Duodenal mucosa (tissue), 2 donors: ENCODE data around the gene IRF6.

ENCODE experiments used
- H3K27ac ChIP-seq: one replicate; pipeline ENCODE4 v1.7.0; 2013; ENCODE audit warnings: low read depth, low read length
- H3K27me3 ChIP-seq, 2 donors: one replicate each; pipeline ENCODE4 v1.7.0; 2013; ENCODE audit warnings: low read length in 2 of 2, control low read depth in 1 of 2; ENCODE audit not compliant: insufficient read depth in 2 of 2, control insufficient read depth in 1 of 2
- H3K36me3 ChIP-seq, 2 donors: one replicate each; pipeline ENCODE4 v1.7.0; 2013; ENCODE audit warnings: low read length in 2 of 2, control low read depth in 1 of 2; ENCODE audit not compliant: insufficient read depth in 2 of 2, control insufficient read depth in 1 of 2
- H3K4me1 ChIP-seq, 2 donors: one replicate each; pipeline ENCODE4 v1.7.0; 2013; ENCODE audit warnings: low read length in 2 of 2, control low read depth in 1 of 2; ENCODE audit not compliant: insufficient read depth in 2 of 2, control insufficient read depth in 1 of 2
- H3K4me3 ChIP-seq, 2 donors: one replicate each; pipeline ENCODE4 v1.7.0; 2013; ENCODE audit warnings: low read length in 2 of 2, low read depth in 1 of 2
- H3K9ac ChIP-seq, 2 donors: one replicate each; pipeline ENCODE4 v1.7.0; 2013; ENCODE audit warnings: low read length in 2 of 2, low read depth in 1 of 2
- H3K9me3 ChIP-seq, 2 donors: one replicate each; pipeline ENCODE4 v1.7.0; 2013; ENCODE audit warnings: low read length in 2 of 2, control low read depth in 1 of 2; ENCODE audit not compliant: control insufficient read depth in 1 of 2

Gene IRF6

DNA sequence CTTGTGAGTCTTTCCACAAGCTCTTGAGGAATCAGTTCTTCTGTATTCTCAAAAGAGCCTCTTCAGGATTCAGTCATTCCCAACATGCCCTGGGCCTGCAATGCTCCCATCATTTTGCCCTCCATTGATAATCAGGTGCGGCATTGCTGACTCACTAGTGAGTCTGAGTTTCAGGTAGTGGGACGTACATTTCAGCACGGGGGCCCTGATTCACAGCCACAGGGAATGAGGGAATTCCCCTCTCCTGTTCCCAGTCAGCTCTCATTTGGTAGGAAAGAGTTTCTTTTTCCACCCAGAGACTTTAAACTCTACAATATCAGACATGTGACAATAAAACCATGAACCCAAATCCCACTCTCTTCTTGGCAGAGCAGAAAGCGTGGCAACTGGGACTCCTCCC is 3.7 kb upstream of the IRF6 start:
- no peak overlapping the region for H3K27ac ChIP-seq
- H3K9me3 ChIP-seq: no peaks in the 10 kb centered on the region
- H3K4me3 ChIP-seq: no peak overlapping the region
- H3K9ac ChIP-seq: no peak overlapping the region
- peaks cover 7 to 18% of the 10 kb centered on the region in 2 donors for H3K4me1 ChIP-seq
- no peaks in the 10 kb centered on the region for H3K27me3 ChIP-seq
- no peaks in the 10 kb centered on the region for H3K36me3 ChIP-seq

DNA sequence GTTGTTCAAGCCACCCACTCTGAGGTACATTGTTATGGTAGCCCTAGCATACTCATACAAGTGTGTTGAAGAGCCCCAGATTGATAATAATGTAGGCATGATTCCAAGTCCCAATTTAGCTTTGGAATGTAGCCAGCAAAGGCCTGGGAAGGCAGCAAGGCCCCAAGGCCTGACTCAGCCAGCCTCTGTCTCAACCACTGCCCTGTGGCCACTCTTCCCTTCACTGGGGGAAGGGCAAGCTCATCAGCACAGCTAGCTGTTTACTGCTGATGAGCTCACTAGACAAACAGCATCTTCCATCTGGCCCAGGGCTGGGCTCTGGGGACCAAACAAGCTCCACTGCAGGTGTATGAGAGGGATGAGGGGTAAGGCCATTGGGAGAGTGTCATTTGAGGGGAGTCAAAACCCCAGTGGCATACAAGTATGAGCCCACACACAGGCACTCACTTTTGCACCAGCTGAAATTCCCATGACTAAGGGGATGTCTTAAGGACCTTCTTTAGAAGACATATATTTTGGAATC is 2.2 kb upstream of the IRF6 start:
- Histone ChIP-seq H3K9ac (no peak overlapping the region), H3K27ac (no peak overlapping the region), H3K9me3 (no peaks in the 10 kb centered on the region), H3K27me3 (no peaks in the 10 kb centered on the region), H3K36me3 (no peaks in the 10 kb centered on the region), H3K4me1 (peaks cover 13 to 27% of the 10 kb centered on the region in 2 donors), H3K4me3 (no peak overlapping the region)

DNA sequence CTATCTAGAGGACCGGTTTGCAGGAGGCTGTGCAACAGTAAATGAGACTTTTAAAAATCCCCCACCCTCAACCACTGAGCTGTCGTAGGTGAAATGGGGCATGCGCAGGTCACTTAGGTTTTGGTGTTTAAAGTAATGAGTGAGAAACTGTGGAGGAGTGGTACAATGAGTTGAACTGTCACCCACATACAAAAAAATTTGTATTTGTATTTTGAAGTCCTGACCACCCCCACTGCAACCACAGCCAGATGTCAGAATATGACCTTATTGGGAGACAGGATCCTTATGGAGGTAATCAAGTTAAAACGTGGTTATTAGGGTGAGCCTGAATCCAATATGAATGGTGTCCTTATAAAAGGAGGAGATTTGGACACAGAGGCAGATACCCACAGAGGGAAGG is 1.6 kb upstream of the IRF6 start:
- H3K4me1 ChIP-seq: peaks cover 19 to 33% of the 10 kb centered on the region in 2 donors
- no peak overlapping the region for H3K27ac ChIP-seq
- no peaks in the 10 kb centered on the region for H3K27me3 ChIP-seq
- H3K36me3 ChIP-seq: no peaks in the 10 kb centered on the region
- no peak overlapping the region for H3K4me3 ChIP-seq
- no peak overlapping the region for H3K9ac ChIP-seq
- no peaks in the 10 kb centered on the region for H3K9me3 ChIP-seq

DNA sequence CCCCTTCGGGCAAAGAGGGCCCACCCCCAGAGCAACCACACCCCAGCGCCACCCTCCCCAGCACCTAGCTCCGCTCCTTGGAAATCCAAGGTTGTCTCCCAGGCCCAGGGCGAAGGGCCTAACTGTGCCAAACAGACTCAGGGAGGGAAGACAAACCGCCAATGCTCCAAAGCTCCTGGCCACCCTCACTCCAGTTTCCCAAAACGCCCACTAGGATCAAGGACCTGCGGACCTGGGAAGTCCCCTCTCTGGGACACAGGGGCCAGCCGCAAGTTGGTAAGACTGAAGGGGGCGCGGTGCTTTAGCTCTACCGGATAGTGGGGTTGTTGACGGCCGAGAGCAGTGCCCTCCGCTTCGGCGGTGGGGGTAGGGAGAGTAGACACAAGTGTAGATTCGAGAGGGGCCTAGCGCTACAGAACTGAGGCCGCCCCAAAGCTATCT is 581 bp downstream of the IRF6 start:
- Histone ChIP-seq H3K4me3 (peak overlapping the region; percentile 71 to 78), H3K4me1 (peaks cover 30 to 40% of the 10 kb centered on the region in 2 donors), H3K27ac (peak overlapping the region; percentile 42), H3K36me3 (no peaks in the 10 kb centered on the region), H3K9ac (peak overlapping the region; percentile 84 to 92), H3K27me3 (no peaks in the 10 kb centered on the region), H3K9me3 (no peaks in the 10 kb centered on the region)

DNA sequence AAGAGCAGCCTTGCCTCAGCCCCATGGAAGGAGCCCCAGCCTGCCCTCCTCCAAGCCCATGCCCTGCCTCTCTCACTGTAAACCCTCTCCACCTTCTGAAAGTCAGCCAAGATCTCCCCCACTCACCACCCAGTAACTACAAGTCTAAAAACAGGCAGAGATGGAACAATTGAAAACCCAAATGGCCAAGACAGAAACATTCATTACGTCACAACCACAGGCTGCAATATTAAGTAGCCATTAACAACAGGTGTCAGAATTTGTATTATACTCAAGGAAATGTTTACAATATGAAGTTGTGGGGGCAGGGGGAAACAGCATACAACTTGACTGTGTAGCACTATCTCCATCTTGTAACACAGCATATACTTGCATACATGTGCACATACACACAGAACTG is 2.4 kb downstream of the IRF6 start:
- no peak overlapping the region for H3K27ac ChIP-seq
- peaks cover 29 to 40% of the 10 kb centered on the region in 2 donors for H3K4me1 ChIP-seq
- H3K9me3 ChIP-seq: no peaks in the 10 kb centered on the region
- H3K36me3 ChIP-seq: peaks cover 0 to 9% of the 10 kb centered on the region in 2 donors
- H3K27me3 ChIP-seq: no peaks in the 10 kb centered on the region
- peak overlapping the region; percentile 71 to 78 for H3K4me3 ChIP-seq
- H3K9ac ChIP-seq: peak overlapping the region in 1 of 2 donors; percentile 4

DNA sequence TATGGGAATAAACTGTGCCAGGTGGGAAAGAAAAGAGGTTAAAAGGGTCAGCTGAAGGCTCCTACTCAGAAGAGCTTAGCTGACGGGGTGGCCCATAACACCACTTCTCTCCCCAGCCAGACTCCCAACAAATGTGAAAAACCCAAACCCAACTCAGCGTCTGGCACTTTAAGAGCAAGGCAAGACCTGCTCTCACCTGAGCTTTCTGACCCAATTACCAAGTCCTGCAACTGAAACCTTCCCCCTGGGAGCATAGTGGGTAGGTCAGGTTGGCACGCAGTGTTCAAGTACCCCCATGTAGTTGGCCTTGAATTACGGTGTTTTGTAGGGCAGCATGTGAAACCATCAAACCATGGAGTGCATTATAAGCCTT is 3.2 kb downstream of the IRF6 start:
- peaks cover 0 to 9% of the 10 kb centered on the region in 2 donors for H3K36me3 ChIP-seq
- H3K27ac ChIP-seq: no peak overlapping the region
- no peaks in the 10 kb centered on the region for H3K27me3 ChIP-seq
- no peaks in the 10 kb centered on the region for H3K9me3 ChIP-seq
- peaks cover 24 to 33% of the 10 kb centered on the region in 2 donors for H3K4me1 ChIP-seq
- peak overlapping the region; percentile 18 to 71 for H3K4me3 ChIP-seq
- peak overlapping the region in 1 of 2 donors; percentile 9 for H3K9ac ChIP-seq

DNA sequence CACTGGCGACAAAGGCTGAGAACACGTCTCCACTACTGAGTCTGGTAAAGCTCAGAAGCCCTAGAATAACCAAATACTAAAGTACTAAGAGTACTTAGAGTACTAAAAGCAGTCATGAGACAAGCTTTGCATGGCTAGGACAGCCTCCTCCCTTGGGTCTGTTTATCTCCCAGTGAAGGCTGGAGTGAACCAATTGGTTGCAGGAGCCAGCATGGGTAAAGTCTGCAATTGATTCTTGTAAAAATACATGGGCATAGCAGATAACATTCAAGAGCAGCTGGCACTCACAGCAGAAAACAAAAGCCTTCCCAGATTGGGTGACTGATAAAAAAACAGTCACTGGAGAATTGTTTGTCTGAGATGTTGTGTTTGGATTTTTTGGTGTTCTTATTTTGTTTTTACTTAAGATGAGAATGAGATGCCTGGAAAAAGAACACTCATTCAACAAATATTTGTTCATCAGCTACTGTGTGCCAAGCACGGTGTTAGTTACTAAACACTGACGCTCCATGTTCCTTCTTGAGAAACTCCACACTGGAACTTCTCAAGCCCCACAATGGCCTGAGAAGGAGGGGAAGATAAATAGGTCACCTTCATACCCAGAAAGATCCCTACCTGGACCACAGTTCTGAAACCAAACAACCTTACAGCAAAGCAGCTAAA is 3.7 kb downstream of the IRF6 start:
- no peaks in the 10 kb centered on the region for H3K9me3 ChIP-seq
- H3K27me3 ChIP-seq: no peaks in the 10 kb centered on the region
- H3K36me3 ChIP-seq: peaks cover 0 to 9% of the 10 kb centered on the region in 2 donors
- peaks cover 28% of the 10 kb centered on the region in 2 donors for H3K4me1 ChIP-seq
- no peak overlapping the region for H3K27ac ChIP-seq
- peak overlapping the region in 1 of 2 donors; percentile 71 for H3K4me3 ChIP-seq
- peak overlapping the region in 1 of 2 donors; percentile 13 for H3K9ac ChIP-seq

DNA sequence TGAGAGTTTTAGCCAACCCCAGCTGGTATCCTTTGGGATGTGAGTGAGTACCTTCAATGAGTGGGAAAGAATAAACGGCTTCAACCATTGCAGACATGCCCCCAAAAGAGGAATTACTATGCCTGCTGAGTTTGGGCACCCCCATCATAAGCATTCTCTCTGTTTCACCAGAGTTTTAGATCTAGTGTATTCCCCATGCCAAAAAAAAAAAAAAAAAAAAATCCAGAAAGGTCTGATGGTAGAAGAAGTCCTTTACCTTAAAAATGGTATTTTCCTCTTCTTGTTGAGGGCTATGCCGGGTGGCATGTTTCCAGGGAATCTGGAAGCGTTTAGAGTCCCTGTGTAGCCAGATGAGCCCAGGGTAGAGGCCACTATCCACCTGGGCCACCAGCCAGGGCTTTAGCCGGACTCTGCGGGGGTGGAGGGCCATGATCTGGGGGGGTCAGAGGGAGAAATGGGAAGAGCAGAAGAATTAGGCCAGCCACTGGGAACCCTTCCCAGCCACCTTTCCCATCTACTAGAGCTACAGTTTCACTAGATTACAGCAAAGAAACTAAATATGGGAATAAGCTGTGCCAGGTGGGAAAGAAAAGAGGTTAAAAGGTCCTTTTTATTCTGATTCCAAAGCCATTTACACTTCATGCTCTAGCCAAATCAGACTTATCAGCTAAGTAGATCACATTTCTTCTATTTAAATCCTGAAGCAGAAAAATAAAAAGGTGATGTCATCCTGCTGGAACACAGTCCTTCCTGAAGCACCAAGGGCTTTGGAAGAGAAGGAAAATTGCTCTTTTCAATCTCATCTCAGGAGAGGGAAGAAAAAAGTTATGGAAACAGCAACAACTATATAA is 4.7 kb downstream of the IRF6 start:
- H3K9ac ChIP-seq: peak overlapping the region in 1 of 2 donors; percentile 13
- H3K9me3 ChIP-seq: no peaks in the 10 kb centered on the region
- peaks cover 0 to 9% of the 10 kb centered on the region in 2 donors for H3K36me3 ChIP-seq
- H3K27me3 ChIP-seq: no peaks in the 10 kb centered on the region
- peaks cover 22 to 35% of the 10 kb centered on the region in 2 donors for H3K4me1 ChIP-seq
- no peak overlapping the region for H3K4me3 ChIP-seq
- no peak overlapping the region for H3K27ac ChIP-seq

DNA sequence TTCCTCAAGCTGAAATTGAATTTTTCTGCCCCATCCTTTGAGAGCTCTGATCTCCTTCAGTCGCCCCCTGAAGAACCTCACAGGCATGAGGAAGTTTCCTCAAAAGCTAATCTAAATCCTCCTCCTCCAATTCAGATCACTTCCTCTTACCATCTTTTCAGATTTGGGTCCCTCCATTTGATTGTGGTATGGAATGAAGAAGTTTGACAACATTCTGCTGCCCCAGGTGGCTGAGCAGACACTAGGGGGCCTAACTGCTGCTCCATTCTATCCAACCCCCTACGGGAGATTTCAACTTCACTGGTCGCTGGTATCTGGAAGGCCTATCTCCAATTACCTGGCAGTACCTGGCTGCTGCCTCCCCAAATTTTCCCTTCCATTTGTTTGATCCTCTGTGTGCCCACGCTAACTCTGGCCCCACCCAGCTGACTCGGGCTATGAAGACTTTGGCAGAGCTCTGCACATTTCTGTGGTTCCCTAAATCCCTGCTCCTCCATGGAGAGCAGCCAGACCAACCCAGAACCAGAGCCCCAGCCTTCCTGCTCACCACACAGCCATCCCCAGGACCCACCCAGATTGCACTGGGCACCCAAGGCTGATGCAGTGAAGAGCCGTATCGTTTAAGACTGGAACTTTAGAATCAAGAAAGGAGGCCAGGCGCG is 7.8 kb downstream of the IRF6 start:
- Histone ChIP-seq H3K27ac (no peak overlapping the region), H3K27me3 (no peaks in the 10 kb centered on the region), H3K36me3 (peaks cover 8 to 27% of the 10 kb centered on the region in 2 donors), H3K9ac (no peak overlapping the region), H3K4me1 (peaks cover 13 to 31% of the 10 kb centered on the region in 2 donors), H3K9me3 (no peaks in the 10 kb centered on the region), H3K4me3 (no peak overlapping the region)
